NCI-H1417 treated with DMSO at 0.1 percent for 48 hours (cell line): Measurements from ENCODE around the gene FRMD8.
A peak's percentile ranks its signal among the peaks of the same experiment; 100 is the strongest.

ENCODE experiments used
- DNase-seq: peaks from one replicate; lab custom pipeline; 2025; lab: John Stamatoyannopoulos, UW

The FRMD8 gene, protein sequence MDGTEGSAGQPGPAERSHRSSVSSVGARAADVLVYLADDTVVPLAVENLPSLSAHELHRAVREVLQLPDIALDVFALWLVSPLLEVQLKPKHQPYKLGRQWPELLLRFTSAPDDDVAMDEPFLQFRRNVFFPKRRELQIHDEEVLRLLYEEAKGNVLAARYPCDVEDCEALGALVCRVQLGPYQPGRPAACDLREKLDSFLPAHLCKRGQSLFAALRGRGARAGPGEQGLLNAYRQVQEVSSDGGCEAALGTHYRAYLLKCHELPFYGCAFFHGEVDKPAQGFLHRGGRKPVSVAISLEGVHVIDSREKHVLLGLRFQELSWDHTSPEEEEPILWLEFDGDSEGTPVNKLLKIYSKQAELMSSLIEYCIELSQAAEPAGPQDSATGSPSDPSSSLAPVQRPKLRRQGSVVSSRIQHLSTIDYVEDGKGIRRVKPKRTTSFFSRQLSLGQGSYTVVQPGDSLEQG

GRCh38 chr11:65386307-65387140 is at the start of gene FRMD8:
Gene FRMD8, plus strand, starts transcription at chr11:65386637. Its CDS starts 400 bp downstream, at chr11:65387037.
- peak; percentile 43 for DNase-seq

DNA sequence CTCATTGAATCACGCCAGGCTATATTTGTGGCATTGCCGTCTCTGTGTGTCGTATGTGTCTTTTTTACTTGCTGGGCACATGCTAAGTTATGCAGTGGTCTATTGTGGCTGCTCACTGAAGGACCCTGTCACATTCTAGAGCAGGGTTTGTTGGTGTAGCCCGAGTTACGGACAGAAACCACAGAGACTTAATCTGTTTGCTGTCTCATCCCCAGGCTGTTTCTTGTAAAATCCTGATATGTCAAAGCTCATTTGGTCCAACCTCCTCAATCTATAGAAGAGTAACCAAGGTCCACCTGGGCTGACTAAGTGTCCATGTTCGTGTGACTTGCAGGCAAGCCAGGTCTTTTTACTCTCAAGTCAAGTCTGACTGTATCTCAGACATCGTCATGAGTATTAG is 47.8 kb upstream of the FRMD8 start:
- no peak for DNase-seq

- DNase-seq: no peak
These were observed 46.2 kb upstream of the FRMD8 start for GRCh38 chr11:65340226-65340625.

GRCh38 chr11:65341856-65342255 is 44.6 kb upstream of the FRMD8 start:
- DNase-seq: no peak

- no peak for DNase-seq
These were observed 34.9 kb upstream of the FRMD8 start for GRCh38 chr11:65351511-65351910.

- no peak for DNase-seq
These were observed 33.7 kb upstream of the FRMD8 start for GRCh38 chr11:65352783-65353182.

DNA sequence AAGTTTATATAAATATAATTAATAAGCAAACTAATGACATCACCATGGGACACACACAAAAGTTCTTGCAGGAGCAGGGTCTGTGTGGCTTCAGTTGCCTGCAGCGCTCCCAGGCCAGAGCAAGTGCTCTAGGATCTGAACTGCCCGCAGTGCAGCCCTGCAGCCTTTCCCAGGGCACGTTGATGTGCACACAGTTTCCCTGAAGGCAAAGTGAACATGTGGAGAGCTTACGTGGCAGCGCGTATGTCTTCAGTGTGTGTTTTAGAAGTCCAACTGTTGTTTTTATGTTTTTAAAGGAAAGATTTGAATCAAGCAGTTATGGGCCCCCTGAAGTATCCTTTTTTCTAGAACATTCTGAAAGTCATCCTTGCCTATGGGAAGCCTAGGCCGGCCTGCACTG is 33.1 kb upstream of the FRMD8 start:
- no peak for DNase-seq

DNA sequence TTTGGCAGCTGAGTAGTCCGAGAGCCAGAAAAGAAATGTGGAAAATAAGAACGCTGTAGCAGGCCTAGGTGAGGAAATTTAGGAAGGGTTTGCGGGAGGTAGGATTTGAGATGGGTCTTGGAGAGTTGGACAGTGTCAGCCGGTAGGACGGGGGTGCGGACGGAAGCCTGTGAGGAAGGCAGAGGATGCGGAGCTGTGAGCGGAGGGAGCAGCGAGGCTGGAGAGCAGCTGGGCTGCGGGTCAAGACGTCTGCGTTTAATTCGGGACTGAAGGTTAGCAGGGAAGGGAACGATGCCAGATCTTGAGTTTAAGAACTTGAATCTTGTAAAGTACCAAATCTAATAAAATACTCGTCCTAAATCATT is 32.6 kb upstream of the FRMD8 start:
- no peak for DNase-seq

GRCh38 chr11:65354265-65355012 is 32.0 kb upstream of the FRMD8 start, which contains the start of gene TIGD3:
Gene TIGD3, plus strand, starts transcription at chr11:65354751. Its CDS starts 1,058 bp downstream, at chr11:65355809.
- DNase-seq: peak; percentile 90

- peak; percentile 9 for DNase-seq
These were observed 31.2 kb upstream of the FRMD8 start for GRCh38 chr11:65355013-65355775.

- no peak for DNase-seq
These were observed 30.6 kb upstream of the FRMD8 start for GRCh38 chr11:65355776-65356393.

- DNase-seq: no peak
These were observed 30.0 kb upstream of the FRMD8 start for GRCh38 chr11:65356394-65356972.

DNA sequence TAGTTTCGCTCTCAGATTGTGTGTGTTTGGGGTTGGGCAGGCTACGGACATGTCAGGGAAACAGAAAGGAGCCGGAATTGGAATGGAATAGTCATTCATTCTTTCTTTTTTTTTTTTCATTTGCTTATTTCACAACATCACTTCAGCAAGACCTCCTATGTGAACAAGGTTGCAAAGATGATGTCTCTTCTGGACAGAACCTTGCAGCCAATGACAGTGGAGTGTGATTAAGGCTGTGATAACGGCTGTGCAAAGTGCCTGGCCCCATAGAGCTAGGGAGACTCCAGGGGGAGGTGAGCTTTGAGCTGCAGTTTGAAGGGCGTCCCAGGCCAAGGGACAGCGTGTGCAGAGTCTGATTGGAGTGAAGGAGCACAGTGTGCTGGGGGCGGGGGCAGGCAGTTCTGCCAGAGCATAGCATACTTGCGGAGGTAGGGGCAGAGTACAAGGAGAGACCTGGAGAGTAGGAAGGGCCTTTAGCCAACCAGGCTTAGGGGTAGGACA is 28.5 kb upstream of the FRMD8 start:
- DNase-seq: no peak

GRCh38 chr11:65362320-65362931 is 24.0 kb upstream of the FRMD8 start:
- no peak for DNase-seq

DNA sequence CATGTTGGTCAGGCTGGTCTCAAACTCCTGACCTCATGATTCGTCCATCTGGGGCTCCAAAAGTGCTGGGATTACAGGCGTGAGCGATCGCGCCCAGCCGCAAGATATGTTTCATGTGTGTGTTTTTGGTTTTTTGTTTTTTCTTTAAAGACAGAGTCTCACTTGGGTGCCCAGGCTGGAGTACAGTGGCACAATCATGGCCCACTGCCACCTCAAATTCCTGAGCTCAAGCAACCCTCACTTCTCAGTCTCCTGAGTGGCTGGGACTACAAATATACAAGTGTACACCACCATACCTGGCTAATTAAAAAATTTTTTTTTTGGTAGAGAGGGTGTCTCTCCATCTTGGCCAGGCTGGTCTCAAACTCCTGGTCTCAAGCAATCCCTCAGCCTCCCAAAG is 23.5 kb upstream of the FRMD8 start:
- DNase-seq: no peak

GRCh38 chr11:65363770-65364169 is 22.7 kb upstream of the FRMD8 start:
- no peak for DNase-seq

DNA sequence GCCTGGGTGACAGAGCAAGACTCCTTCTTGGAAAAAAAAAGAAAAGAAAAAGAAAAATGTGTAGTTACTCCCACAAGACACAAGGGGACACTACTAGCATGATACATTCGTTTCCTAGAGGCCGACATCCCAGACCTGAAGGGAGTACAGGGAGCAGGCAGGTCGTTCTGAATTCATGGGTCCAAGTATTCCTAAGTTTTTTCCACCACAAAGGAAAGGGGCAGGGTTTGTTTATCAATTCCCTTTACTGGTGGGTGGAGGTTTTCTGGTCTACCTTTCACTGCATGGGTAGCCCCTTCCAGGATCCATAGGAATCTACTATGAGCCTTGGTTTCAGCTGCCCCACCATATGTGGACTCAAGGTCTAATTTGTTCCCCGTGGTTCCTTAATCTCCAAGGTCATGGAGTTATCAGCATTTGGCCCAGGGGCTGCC is 20.1 kb upstream of the FRMD8 start:
- DNase-seq: peak; percentile 44

GRCh38 chr11:65370659-65371049 is 15.8 kb upstream of the FRMD8 start:
- no peak for DNase-seq

GRCh38 chr11:65373839-65374580 is 12.4 kb upstream of the FRMD8 start:
- no peak for DNase-seq
